Measurements from ENCODE around the gene SOHLH1. TPM values are rescaled to one million over a fixed set of nuclear protein-coding genes. Genes with fewer than 3 reads are reported as not detected.

SOHLH1 gene
- total and polyA plus RNA-seq, 2 of the 4 experiments (the other 2 are of a cell fraction) = not detected

GRCh38 chr9:135670721-135671590, 28.3 kb downstream of the SOHLH1 start (continued):
- no peak for TF ChIP-seq SMC3 (IDR thresholded peaks at IDR 0.05; ENCODE audit: low read depth, low read length)

- Histone ChIP-seq H3K56ac (ENCODE audit: extremely low read depth, insufficient read depth, low read length) (no peak overlapping the region), H2BK20ac (ENCODE audit: low read depth, low read length) (no peak overlapping the region), H3K27ac (ENCODE audit: insufficient read depth, low read length) (no peak overlapping the region), H3K18ac (ENCODE audit: low read depth, low read length) (no peak overlapping the region), H3K4me3 (ENCODE audit: insufficient read depth, low read depth, low read length) (no peak overlapping the region), H3K9me3 (ENCODE audit: control insufficient read depth, insufficient read depth, low read length) (peaks cover 3% of the 10 kb centered on the region; the same call in 1 of the 2 replicates), H4K91ac (ENCODE audit: insufficient read depth, low read depth, low read length) (no peak overlapping the region), H4K5ac (ENCODE audit: low read depth, low read length) (no peak overlapping the region), H4K8ac (ENCODE audit: low read depth in 2 of 2, low read length in 2 of 2) (no peak overlapping the region), H3K79me1 (ENCODE audit: low read depth in 1 of 2, low read length in 2 of 2) (no peaks in the 10 kb centered on the region), H3K9me1 (ENCODE audit: insufficient read depth, low read length) (no peaks in the 10 kb centered on the region), H4K20me1 (ENCODE audit: insufficient read depth, low read length) (no peaks in the 10 kb centered on the region), H3K9ac (ENCODE audit: low read depth, low read length) (no peak overlapping the region), H3K36me3 (ENCODE audit: control insufficient read depth, insufficient read depth, low read length) (no peaks in the 10 kb centered on the region), H2BK120ac (ENCODE audit: low read depth, low read length) (no peak overlapping the region), H2BK5ac (ENCODE audit: low read depth, low read length, poor library complexity, severe bottlenecking) (no peak overlapping the region), H2AFZ (replicated peaks; ENCODE audit: low read length, poor library complexity) (no peak overlapping the region), H3K4me1 (ENCODE audit: control insufficient read depth, insufficient read depth, low read length) (no peaks in the 10 kb centered on the region), H3K23ac (ENCODE audit: low read depth, low read length) (no peak overlapping the region), H2AK9ac (replicated peaks; ENCODE audit: low read depth, low read length, poor library complexity) (no peak overlapping the region), H3K14ac (replicated peaks; ENCODE audit: low read depth, low read length) (no peak overlapping the region), H3K27me3 (ENCODE audit: control insufficient read depth, insufficient read depth, low read length) (no peaks in the 10 kb centered on the region; the same call in 1 of the 2 replicates), H3K4ac (ENCODE audit: low read depth, low read length) (no peak overlapping the region), H2BK15ac (ENCODE audit: low read depth, low read length) (no peak overlapping the region), H2AK5ac (ENCODE audit: low read depth, low read length) (no peak overlapping the region), H3K4me2 (ENCODE audit: low read depth, low read length) (no peak overlapping the region)
- dilution Hi-C loops (cut with HindIII; ENCODE audit: low sequenced_read_pairs, unreplicated experiment) (no loop called here), intact Hi-C loops (cut with micrococcal nuclease) (no loop called here), in situ Hi-C loops (cut with MboI; ENCODE audit: low sequenced_read_pairs) (no loop called here)
- ChIA-PET POLR2A (ENCODE audit: unreplicated experiment) (no interaction called here), CTCF (no interaction called here)
- no TSS peak for BruUV-seq (replicated peaks)
- 80% methylated on average over 1 of the region's 9 CpGs; no CpG with 5 or more reads in 1 of the 2 experiments for WGBS, 2 experiments (ENCODE audit: extremely low coverage in 2 of 2, insufficient read length in 1 of 2)
- DNase-seq (no peak), ATAC-seq (ENCODE audit: low read depth) (no peak)
- TF ChIP-seq FOS (IDR thresholded peaks at IDR 0.05; ENCODE audit: low read depth, low read length) (no peak), CTCF (conservative IDR thresholded peaks at IDR 0.05; ENCODE audit: low read depth, low read length) (no peak), USF2 (IDR thresholded peaks at IDR 0.05; ENCODE audit: low read depth, low read length) (no peak), POLR2A (IDR thresholded peaks at IDR 0.05; ENCODE audit: low read depth, low read length) (no peak), MAFK (IDR thresholded peaks at IDR 0.05; ENCODE audit: low read depth, low read length) (no peak), CEBPB (IDR thresholded peaks at IDR 0.05; ENCODE audit: low read depth, low read length) (no peak), SMC3 (IDR thresholded peaks at IDR 0.05; ENCODE audit: low read depth, low read length) (no peak), BHLHE40 (IDR thresholded peaks at IDR 0.05; ENCODE audit: low read depth, low read length) (no peak), RFX5 (IDR thresholded peaks at IDR 0.05; ENCODE audit: low read depth, low read length) (no peak), NFE2L2 (IDR thresholded peaks at IDR 0.05; ENCODE audit: low read depth, low read length) (no peak), ELK1 (IDR thresholded peaks at IDR 0.05; ENCODE audit: borderline replicate concordance, low read depth, low read length) (no peak)
Measured at GRCh38 chr9:135669616-135670285, 29.5 kb downstream of the SOHLH1 start.
